ENCODE data around the gene THOC2. TPM values are rescaled to one million over a fixed set of nuclear protein-coding genes. Genes with fewer than 3 reads are reported as not detected.
"Not testable (repeated sequence)": the region's sequence is repeated elsewhere in the genome, so short reads cannot be mapped to it uniquely, and the experiment has no call there.

Gene THOC2
- total RNA-seq, 1 donor from 2014 or later = 118 TPM

DNA sequence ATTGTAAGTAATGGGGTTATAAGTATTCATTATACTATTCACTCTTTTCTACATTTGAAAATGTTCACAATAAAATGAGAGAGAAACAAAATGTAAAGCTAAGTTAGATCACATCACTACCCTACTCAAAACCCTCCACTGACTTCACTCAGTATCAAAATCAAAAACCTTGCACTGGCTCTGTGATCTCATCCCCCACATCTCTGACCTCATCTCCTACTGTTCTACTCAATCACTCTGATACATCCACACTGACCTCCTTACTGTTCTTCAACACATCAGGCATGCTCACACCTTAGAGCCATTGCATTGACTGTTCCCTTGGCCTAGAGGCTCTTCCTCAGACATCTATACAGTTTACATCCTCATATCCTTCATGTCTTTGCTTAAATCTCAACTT lies 50.7 kb downstream of the THOC2 start:
- Mint-ChIP-seq H3K27me3 (no peaks in the 10 kb centered on the region), H3K36me3 (ENCODE audit: insufficient read depth) (peaks cover 28% of the 10 kb centered on the region), H3K4me3 (ENCODE audit: low read depth) (no peak overlapping the region), H3K27ac (peak overlapping the region; percentile 1), H3K4me1 (ENCODE audit: low read depth) (peaks cover 16% of the 10 kb centered on the region), H3K9me3 (ENCODE audit: low read depth) (peaks cover 30% of the 10 kb centered on the region)
- TF ChIP-seq CTCF (IDR thresholded peaks at IDR 0.05; ENCODE audit: unreplicated experiment) = no peak
- no peak for DNase-seq (ENCODE audit: low spot score, unreplicated experiment)

GRCh38 chrX:123679733-123680460 lies 53.0 kb downstream of the THOC2 start:
- peaks cover 17% of the 10 kb centered on the region for H3K4me1 Mint-ChIP-seq (ENCODE audit: low read depth)
- not testable (repeated sequence) for H3K27me3 Mint-ChIP-seq; H3K4me3 Mint-ChIP-seq (ENCODE audit: low read depth); DNase-seq (ENCODE audit: low spot score, unreplicated experiment)
- H3K27ac Mint-ChIP-seq = peak overlapping the region; percentile 75
- H3K9me3 Mint-ChIP-seq (ENCODE audit: low read depth) = peaks cover 30% of the 10 kb centered on the region
- peaks cover 23% of the 10 kb centered on the region for H3K36me3 Mint-ChIP-seq (ENCODE audit: insufficient read depth)

DNA sequence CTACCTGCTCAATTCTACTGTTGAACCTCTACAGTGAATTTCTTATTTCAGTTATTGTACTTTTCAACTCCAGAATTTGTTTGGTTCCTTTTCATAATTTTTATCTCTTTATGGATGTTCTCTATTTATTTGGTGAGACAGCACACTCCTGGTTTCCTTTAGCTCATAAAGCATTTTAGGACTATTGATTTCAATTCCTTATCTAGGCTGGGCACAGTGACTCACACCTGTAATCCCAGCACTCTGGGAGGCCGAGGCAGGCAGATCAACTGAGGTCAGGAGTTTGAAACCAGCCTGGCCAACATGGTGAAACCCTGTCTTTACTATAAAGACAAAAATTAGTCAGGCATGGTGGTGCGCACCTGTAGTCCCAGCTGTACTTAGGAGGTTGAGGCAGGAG lies 57.7 kb downstream of the THOC2 start:
- H3K9me3 Mint-ChIP-seq (ENCODE audit: low read depth) = peaks cover 25% of the 10 kb centered on the region
- no peak for DNase-seq (ENCODE audit: low spot score, unreplicated experiment)
- TF ChIP-seq CTCF (IDR thresholded peaks at IDR 0.05; ENCODE audit: unreplicated experiment) = no peak
- no peaks in the 10 kb centered on the region for H3K27me3 Mint-ChIP-seq
- H3K27ac Mint-ChIP-seq = no peak overlapping the region
- peaks cover 9% of the 10 kb centered on the region for H3K4me1 Mint-ChIP-seq (ENCODE audit: low read depth)
- peaks cover 24% of the 10 kb centered on the region for H3K36me3 Mint-ChIP-seq (ENCODE audit: insufficient read depth)
- no peak overlapping the region for H3K4me3 Mint-ChIP-seq (ENCODE audit: low read depth)

GRCh38 chrX:123673813-123674212 lies 59.0 kb downstream of the THOC2 start:
- H3K9me3 Mint-ChIP-seq (ENCODE audit: low read depth) = peaks cover 25% of the 10 kb centered on the region
- H3K27ac Mint-ChIP-seq = peak overlapping the region; percentile 5
- peaks cover 3% of the 10 kb centered on the region for H3K4me1 Mint-ChIP-seq (ENCODE audit: low read depth)
- H3K27me3 Mint-ChIP-seq = no peaks in the 10 kb centered on the region
- no peak for DNase-seq (ENCODE audit: low spot score, unreplicated experiment)
- peaks cover 23% of the 10 kb centered on the region for H3K36me3 Mint-ChIP-seq (ENCODE audit: insufficient read depth)
- TF ChIP-seq CTCF (IDR thresholded peaks at IDR 0.05; ENCODE audit: unreplicated experiment) = no peak
- no peak overlapping the region for H3K4me3 Mint-ChIP-seq (ENCODE audit: low read depth)

- Mint-ChIP-seq H3K27ac (no peak overlapping the region), H3K36me3 (ENCODE audit: insufficient read depth) (peaks cover 43% of the 10 kb centered on the region), H3K4me1 (ENCODE audit: low read depth) (no peaks in the 10 kb centered on the region), H3K27me3 (no peaks in the 10 kb centered on the region), H3K4me3 (ENCODE audit: low read depth) (no peak overlapping the region), H3K9me3 (ENCODE audit: low read depth) (peaks cover 27% of the 10 kb centered on the region)
- DNase-seq (ENCODE audit: low spot score, unreplicated experiment) = no peak
- no peak for TF ChIP-seq CTCF (IDR thresholded peaks at IDR 0.05; ENCODE audit: unreplicated experiment)
Observed at GRCh38 chrX:123665197-123665596, 67.7 kb downstream of the THOC2 start.

GRCh38 chrX:123664467-123665167 lies 68.2 kb downstream of the THOC2 start:
- not testable (repeated sequence) for H3K4me1 Mint-ChIP-seq (ENCODE audit: low read depth); H3K27me3 Mint-ChIP-seq; H3K27ac Mint-ChIP-seq; DNase-seq (ENCODE audit: low spot score, unreplicated experiment); H3K4me3 Mint-ChIP-seq (ENCODE audit: low read depth)
- H3K9me3 Mint-ChIP-seq (ENCODE audit: low read depth) = peaks cover 25% of the 10 kb centered on the region
- H3K36me3 Mint-ChIP-seq (ENCODE audit: insufficient read depth) = peaks cover 41% of the 10 kb centered on the region

- H3K4me3 Mint-ChIP-seq (ENCODE audit: low read depth) = not testable (repeated sequence)
Observed at GRCh38 chrX:123663720-123664119, 69.1 kb downstream of the THOC2 start.

GRCh38 chrX:123656507-123656906 lies 76.3 kb downstream of the THOC2 start:
- Mint-ChIP-seq H3K9me3 (ENCODE audit: low read depth) (peaks cover 23% of the 10 kb centered on the region), H3K36me3 (ENCODE audit: insufficient read depth) (peaks cover 30% of the 10 kb centered on the region)
- not testable (repeated sequence) for DNase-seq (ENCODE audit: low spot score, unreplicated experiment); H3K4me3 Mint-ChIP-seq (ENCODE audit: low read depth); H3K27me3 Mint-ChIP-seq; H3K4me1 Mint-ChIP-seq (ENCODE audit: low read depth); H3K27ac Mint-ChIP-seq

More at GRCh38 chrX:123663720-123664119, 69.1 kb downstream of the THOC2 start:
- H3K4me1 Mint-ChIP-seq (ENCODE audit: low read depth); H3K27ac Mint-ChIP-seq; H3K27me3 Mint-ChIP-seq; DNase-seq (ENCODE audit: low spot score, unreplicated experiment): not testable (repeated sequence)
- H3K36me3 Mint-ChIP-seq (ENCODE audit: insufficient read depth) = peaks cover 39% of the 10 kb centered on the region
- peaks cover 23% of the 10 kb centered on the region for H3K9me3 Mint-ChIP-seq (ENCODE audit: low read depth)

- not testable (repeated sequence) for DNase-seq (ENCODE audit: low spot score, unreplicated experiment); H3K27me3 Mint-ChIP-seq
- Mint-ChIP-seq H3K4me3 (ENCODE audit: low read depth) (peak overlapping the region; percentile 35), H3K27ac (peak overlapping the region; percentile 91), H3K9me3 (ENCODE audit: low read depth) (peaks cover 40% of the 10 kb centered on the region), H3K4me1 (ENCODE audit: low read depth) (peaks cover 17% of the 10 kb centered on the region), H3K36me3 (ENCODE audit: insufficient read depth) (peaks cover 24% of the 10 kb centered on the region)
Observed at GRCh38 chrX:123648811-123649181, 84.1 kb downstream of the THOC2 start.
